ENCODE measurements around the gene ADAMTS18. TPM values are rescaled to one million over a fixed set of nuclear protein-coding genes. Genes with fewer than 3 reads are reported as not detected.

The ADAMTS18 gene
- total and polyA plus RNA-seq, 12 donors = 0.03 to 0.65 (median 0.25) TPM; not detected in 8

- DNase-seq (no peak), ATAC-seq (no peak)
- 89 to 92% methylated on average over 7 of the region's 7 CpGs for WGBS, 2 donors
- Histone ChIP-seq H3K27ac (no peak overlapping the region), H3K9me3 (peaks cover 0 to 12% (median 0%) of the 10 kb centered on the region in 11 donors), H3K36me3 (no peaks in the 10 kb centered on the region), H3K4me1 (peaks cover 0 to 3% (median 0%) of the 10 kb centered on the region in 9 donors), H3K27me3 (peaks cover 0 to 3% (median 0%) of the 10 kb centered on the region in 7 donors), H3K4me3 (no peak overlapping the region)
- intact Hi-C loops (cut with DNase I) = loop anchor here in 1 of 10 donors (10.0 kb wide), 1 partner anchor 59 kb away; the partner anchor contains the start of gene ADAMTS18
- no peak for TF ChIP-seq CTCF (IDR thresholded peaks at IDR 0.05)
Observed at GRCh38 chr16:77375396-77375795, 59.4 kb downstream of the ADAMTS18 start.

- Histone ChIP-seq H3K4me1 (no peaks in the 10 kb centered on the region), H3K27ac (no peak overlapping the region), H3K27me3 (peaks cover 0 to 3% (median 0%) of the 10 kb centered on the region in 7 donors), H3K36me3 (no peaks in the 10 kb centered on the region), H3K9me3 (peaks cover 0 to 15% (median 0%) of the 10 kb centered on the region in 11 donors), H3K4me3 (no peak overlapping the region)
- no peak for TF ChIP-seq CTCF (IDR thresholded peaks at IDR 0.05)
- intact Hi-C loops (cut with DNase I) = loop anchor here in 1 of 10 donors (10.0 kb wide), 1 partner anchor 60 kb away; the partner anchor contains the start of gene ADAMTS18
- no peak for DNase-seq
- no peak for ATAC-seq
- 12 to 19% methylated on average over 1 of the region's 1 CpG for WGBS, 2 donors
Observed at GRCh38 chr16:77374384-77374783, 60.5 kb downstream of the ADAMTS18 start.

- Histone ChIP-seq H3K4me3 (no peak overlapping the region), H3K27ac (no peak overlapping the region), H3K36me3 (no peaks in the 10 kb centered on the region), H3K4me1 (no peaks in the 10 kb centered on the region), H3K27me3 (peaks cover 0 to 3% (median 0%) of the 10 kb centered on the region in 7 donors), H3K9me3 (peaks cover 0 to 15% (median 0%) of the 10 kb centered on the region in 11 donors)
- ATAC-seq = no peak
- no peak for DNase-seq
- no peak for TF ChIP-seq CTCF (IDR thresholded peaks at IDR 0.05)
- WGBS, 2 donors = 80 to 85% methylated on average over 3 of the region's 3 CpGs
- intact Hi-C loops (cut with DNase I) = loop anchor here in 1 of 10 donors (10.0 kb wide), 1 partner anchor 61 kb away; the partner anchor contains the start of gene ADAMTS18
Observed at GRCh38 chr16:77373726-77374125, 61.1 kb downstream of the ADAMTS18 start.

GRCh38 chr16:77364770-77365169 is 70.1 kb downstream of the ADAMTS18 start:
- H3K27ac ChIP-seq = no peak overlapping the region
- no peaks in the 10 kb centered on the region for H3K9me3 ChIP-seq
- TF ChIP-seq CTCF (IDR thresholded peaks at IDR 0.05) = no peak
- DNase-seq = no peak
- H3K4me3 ChIP-seq = no peak overlapping the region
- no peaks in the 10 kb centered on the region for H3K4me1 ChIP-seq
- WGBS, 2 donors = 84 to 90% methylated on average over 6 of the region's 6 CpGs
- H3K27me3 ChIP-seq = no peaks in the 10 kb centered on the region
- no peak for ATAC-seq
- H3K36me3 ChIP-seq = no peaks in the 10 kb centered on the region
- intact Hi-C loops (cut with DNase I) = no loop called here
